MM.1S (cell line): ENCODE data around the gene TMEM35A.

Experiments used
- DNase-seq: peaks from one replicate; pipeline ENCODE4 v3.0.0-alpha.2; 2015
- H2AFZ ChIP-seq: fragments of 300-600 bp; sonication (generic); 2 replicates; pipeline ENCODE4 v1.6.0; 2016; ENCODE audit warnings: antibody characterized with exemption, low read length
- H3F3A ChIP-seq: fragments of 300-600 bp; sonication (generic); 2 replicates; pipeline ENCODE4 v1.6.1; 2016; ENCODE audit warnings: mild to moderate bottlenecking, antibody characterized with exemption, low read length, moderate library complexity, mixed read lengths; ENCODE audit not compliant: insufficient read depth
- H3K27ac ChIP-seq: fragments of 300-600 bp; sonication (generic); 2 replicates; pipeline ENCODE4 v1.5.1; 2016; ENCODE audit warnings: mild to moderate bottlenecking, low read length
- H3K27me3 ChIP-seq: fragments of 300-600 bp; sonication (generic); replicated peaks from 2 replicates; pipeline ENCODE4 v1.6.0; 2016; ENCODE audit warnings: low read length; ENCODE audit not compliant: insufficient read depth
- H3K36me3 ChIP-seq: fragments of 300-600 bp; sonication (generic); replicated peaks from 2 replicates; pipeline ENCODE4 v1.6.1; 2016; ENCODE audit warnings: mild to moderate bottlenecking, low read length, mixed read lengths; ENCODE audit not compliant: insufficient read depth
- H3K4me1 ChIP-seq: fragments of 300-600 bp; sonication (generic); 2 replicates; pipeline ENCODE4 v1.6.1; 2016; ENCODE audit warnings: low read length, mixed read lengths
- H3K4me2 ChIP-seq: fragments of 300-600 bp; sonication (generic); 2 replicates; pipeline ENCODE4 v1.6.0; 2016; ENCODE audit warnings: low read depth, low read length
- H3K4me3 ChIP-seq: fragments of 300-600 bp; sonication (generic); 2 replicates; pipeline ENCODE4 v1.5.1; 2016; ENCODE audit warnings: low read length, mixed read lengths
- H3K79me2 ChIP-seq: fragments of 300-600 bp; sonication (generic); 2 replicates; pipeline ENCODE4 v1.6.1; 2016; ENCODE audit warnings: mixed run types, low read length, mixed read lengths
- H3K9ac ChIP-seq: fragments of 300-600 bp; sonication (generic); 2 replicates; pipeline ENCODE4 v1.6.1; 2016; ENCODE audit warnings: low read length, mixed read lengths
- H3K9me2 ChIP-seq: fragments of 300-600 bp; sonication (generic); replicated peaks from 2 replicates; pipeline ENCODE4 v1.6.1; 2016; ENCODE audit warnings: mild to moderate bottlenecking, low read length, mixed read lengths; ENCODE audit not compliant: insufficient read depth
- H3K9me3 ChIP-seq: fragments of 300-600 bp; sonication (generic); replicated peaks from 2 replicates; pipeline ENCODE4 v1.6.1; 2016; ENCODE audit warnings: mild to moderate bottlenecking, low read length, mixed read lengths; ENCODE audit not compliant: insufficient read depth
- H4K20me1 ChIP-seq: fragments of 300-600 bp; sonication (generic); 2 replicates; pipeline ENCODE4 v1.6.1; 2016; ENCODE audit warnings: mild to moderate bottlenecking, low read length, moderate library complexity, mixed read lengths; ENCODE audit not compliant: insufficient read depth
- CTCF ChIP-seq: fragments of 300-600 bp; sonication (generic); IDR thresholded peaks from 2 replicates; pipeline ENCODE4 v1.5.1; 2016; ENCODE audit warnings: antibody characterized with exemption, low read length, mixed read lengths
- EZH2 ChIP-seq: fragments of 300-600 bp; sonication (generic); optimal IDR thresholded peaks from 2 replicates; pipeline ENCODE3; 2017; ENCODE audit warnings: low read depth, mild to moderate bottlenecking, antibody characterized with exemption, low read length, mixed read lengths
- EZH2phosphoT487 ChIP-seq: fragments of 300-600 bp; sonication (generic); IDR thresholded peaks from 2 replicates; pipeline ENCODE4 v1.6.1; 2018; ENCODE audit warnings: antibody characterized with exemption, low read length

Gene TMEM35A

DNA sequence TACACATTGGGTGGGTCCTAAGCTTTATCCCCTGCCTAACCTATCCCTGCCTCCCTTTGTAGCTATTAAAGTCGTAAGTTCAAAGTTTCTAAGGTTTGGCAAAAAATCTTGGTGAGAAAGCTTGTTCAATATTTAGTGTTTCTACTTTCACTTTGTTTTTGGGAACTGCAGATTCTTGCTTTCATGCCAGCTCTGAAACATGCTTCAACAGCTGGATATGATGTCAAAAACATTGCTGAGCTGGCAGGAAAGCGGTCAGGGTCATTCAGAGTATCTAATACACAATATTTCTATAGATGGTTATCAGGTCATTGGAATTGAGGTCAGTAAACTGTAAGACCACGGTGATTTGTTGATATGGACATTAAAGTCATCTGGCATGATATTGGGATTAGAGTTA is 39.0 kb downstream of the TMEM35A start:
- DNase-seq: no peak
- H3K27ac ChIP-seq: no peak overlapping the region
- H3F3A ChIP-seq: no peaks in the 10 kb centered on the region

GRCh38 chrX:101136235-101136634 is 57.6 kb downstream of the TMEM35A start:
- Histone ChIP-seq H3F3A (no peaks in the 10 kb centered on the region), H3K27ac (no peak overlapping the region), H3K36me3 (0 out of 2 replicates have a peak, but pooled peaks cover 2% of the 10 kb centered on the region), H4K20me1 (0 out of 2 replicates have a peak, but pooled peaks cover 3% of the 10 kb centered on the region), H3K9me3 (no peaks in the 10 kb centered on the region), H3K4me3 (no peak overlapping the region), H2AFZ (no peak overlapping the region), H3K4me1 (no peaks in the 10 kb centered on the region), H3K9me2 (no peaks in the 10 kb centered on the region), H3K4me2 (no peak overlapping the region), H3K27me3 (no peaks in the 10 kb centered on the region), H3K79me2 (no peaks in the 10 kb centered on the region), H3K9ac (no peak overlapping the region)
- DNase-seq: no peak
- TF ChIP-seq CTCF: no peak
- no peak for TF ChIP-seq EZH2
- no peak for TF ChIP-seq EZH2phosphoT487

More for the DNA sequence above, 39.0 kb downstream of the TMEM35A start:
- no peaks in the 10 kb centered on the region for H3K79me2 ChIP-seq
- H3K36me3 ChIP-seq: no peaks in the 10 kb centered on the region; the same call in 1 of the 2 replicates
- H3K4me3 ChIP-seq: no peak overlapping the region
- H3K9me3 ChIP-seq: no peaks in the 10 kb centered on the region
- H3K4me1 ChIP-seq: no peaks in the 10 kb centered on the region
- H3K9me2 ChIP-seq: no peaks in the 10 kb centered on the region
- TF ChIP-seq CTCF (no peak), EZH2 (no peak), EZH2phosphoT487 (no peak)
- H4K20me1 ChIP-seq: no peaks in the 10 kb centered on the region
- no peak overlapping the region for H3K9ac ChIP-seq
- no peaks in the 10 kb centered on the region for H3K27me3 ChIP-seq
- H2AFZ ChIP-seq: no peak overlapping the region
- no peak overlapping the region for H3K4me2 ChIP-seq
